Colon (tissue), 2 donors: Measurements from ENCODE around the gene S100A9.
"Not testable (repeated sequence)": the region's sequence is repeated elsewhere in the genome, so short reads cannot be mapped to it uniquely, and the experiment has no call there.

Experiments
- FAIRE-seq: peaks from 2 replicates; lab custom pipeline; 2012; peaks lifted over from hg19 to GRCh38; lab: Jason Lieb, UNC
- donor health status: control.
- donor health status: control.

Gene S100A9

GRCh38 chr1:153357853-153358690, at the start of gene S100A9:
Gene S100A9, plus strand, starts transcription at chr1:153357854. Its CDS starts 430 bp downstream, at chr1:153358284.
- FAIRE-seq, result no peak

- no peak for FAIRE-seq
Measured at GRCh38 chr1:153308540-153308939, 49.1 kb upstream of the S100A9 start.

- FAIRE-seq, result no peak
Measured at GRCh38 chr1:153309441-153309840, 48.2 kb upstream of the S100A9 start.

GRCh38 chr1:153310526-153310925, 47.1 kb upstream of the S100A9 start:
- FAIRE-seq, result no peak

GRCh38 chr1:153312570-153313186, 45.0 kb upstream of the S100A9 start, which contains the start of gene PGLYRP3:
Gene PGLYRP3, minus strand, starts transcription at chr1:153312952. Its CDS starts 2,287 bp downstream, at chr1:153310665.
- no peak for FAIRE-seq

- no peak for FAIRE-seq
Measured at GRCh38 chr1:153313288-153313687, 44.4 kb upstream of the S100A9 start.

GRCh38 chr1:153314388-153314787, 43.3 kb upstream of the S100A9 start:
- not testable (repeated sequence) for FAIRE-seq

- FAIRE-seq, result not testable (repeated sequence)
Measured at GRCh38 chr1:153316013-153316412, 41.6 kb upstream of the S100A9 start.

GRCh38 chr1:153318145-153318544, 39.5 kb upstream of the S100A9 start:
- FAIRE-seq, result not testable (repeated sequence)

GRCh38 chr1:153322568-153322967, 35.1 kb upstream of the S100A9 start:
- no peak for FAIRE-seq

- no peak for FAIRE-seq
Measured at GRCh38 chr1:153324912-153325311, 32.7 kb upstream of the S100A9 start.

- FAIRE-seq, result no peak
Measured at GRCh38 chr1:153333902-153334301, 23.8 kb upstream of the S100A9 start.

GRCh38 chr1:153336650-153337049, 21.0 kb upstream of the S100A9 start:
- no peak for FAIRE-seq

- no peak for FAIRE-seq
Measured at GRCh38 chr1:153337980-153338853, 19.4 kb upstream of the S100A9 start.

- FAIRE-seq, result no peak
Measured at GRCh38 chr1:153339802-153340201, 17.9 kb upstream of the S100A9 start.

GRCh38 chr1:153340356-153340755, 17.3 kb upstream of the S100A9 start:
- no peak for FAIRE-seq

GRCh38 chr1:153341431-153341934, 16.2 kb upstream of the S100A9 start:
- no peak for FAIRE-seq

- no peak for FAIRE-seq
Measured at GRCh38 chr1:153342178-153342577, 15.5 kb upstream of the S100A9 start.

- no peak for FAIRE-seq
Measured at GRCh38 chr1:153343040-153343681, 14.5 kb upstream of the S100A9 start.

GRCh38 chr1:153343811-153344717, 13.6 kb upstream of the S100A9 start:
- no peak for FAIRE-seq

- no peak for FAIRE-seq
Measured at GRCh38 chr1:153344718-153345025, 13.0 kb upstream of the S100A9 start.
